ENCODE measurements around the gene FXYD4. TPM values are rescaled to one million over a fixed set of nuclear protein-coding genes. Genes with fewer than 3 reads are reported as not detected.

The FXYD4 gene
- polyA plus RNA-seq, 1 donor (not counting 4 experiments of a cell fraction or from before 2014, with no cell fraction given), result not detected

- Histone ChIP-seq H3K4me3 (ENCODE audit: control insufficient read depth in 2 of 3, extremely low read depth in 1 of 3, insufficient read depth in 2 of 3, low read depth in 1 of 3, low read length in 3 of 3) (no peak overlapping the region), H3K9me1 (ENCODE audit: control insufficient read depth, extremely low read depth, insufficient read depth, low read length) (no peaks in the 10 kb centered on the region), H4K20me1 (ENCODE audit: control insufficient read depth, extremely low read depth, insufficient read depth, low read length) (no peaks in the 10 kb centered on the region), H3K27ac (ENCODE audit: control insufficient read depth, insufficient read depth, low read length) (no peak overlapping the region), H3K9ac (ENCODE audit: control insufficient read depth, extremely low read depth, insufficient read depth, low read length) (no peak overlapping the region), H2AFZ (ENCODE audit: control insufficient read depth, low read length) (no peak overlapping the region), H3K4me2 (ENCODE audit: control insufficient read depth, extremely low read depth, insufficient read depth, low read depth, low read length) (no peak overlapping the region), H3K27me3 (ENCODE audit: control insufficient read depth, extremely low read depth, insufficient read depth, low read length) (no peaks in the 10 kb centered on the region), H3K36me3 (ENCODE audit: control insufficient read depth in 2 of 2, extremely low read depth in 1 of 2, insufficient read depth in 2 of 2, low read length in 2 of 2) (no peaks in the 10 kb centered on the region), H3K4me1 (ENCODE audit: control insufficient read depth, extremely low read depth, insufficient read depth, low read length) (peaks cover 29% of the 10 kb centered on the region), H3K79me2 (ENCODE audit: control insufficient read depth, insufficient read depth, low read length) (no peaks in the 10 kb centered on the region), H3K9me3 (ENCODE audit: control insufficient read depth, low read depth, low read length) (no peaks in the 10 kb centered on the region)
- DNase-seq (ENCODE audit: low read depth, low spot score), result no peak
- FAIRE-seq, result no peak
- dilution Hi-C loops (cut with MboI; ENCODE audit: extremely low pct_ligation_motif_present, low sequenced_read_pairs), result no loop called here
- no peak for TF ChIP-seq EZH2 (IDR thresholded peaks at IDR 0.05; ENCODE audit: low read length)
- no peak for TF ChIP-seq CTCF (optimal IDR thresholded peaks at IDR 0.05 in 1 of 3, IDR thresholded peaks at IDR 0.05 in 1 of 3, conservative IDR thresholded peaks at IDR 0.05 in 1 of 3; ENCODE audit: extremely low read depth in 1 of 3, insufficient read depth in 2 of 3, low read length in 3 of 3)
These were observed 27.4 kb upstream of the FXYD4 start for GRCh38 chr10:43344051-43344450.

GRCh38 chr10:43347997-43348396 lies 23.4 kb upstream of the FXYD4 start:
- H3K9me3 ChIP-seq (ENCODE audit: control insufficient read depth, low read depth, low read length), result no peaks in the 10 kb centered on the region
- FAIRE-seq (peak; percentile 70), DNase-seq (ENCODE audit: low read depth, low spot score) (peak; percentile 81)
- H3K9ac ChIP-seq (ENCODE audit: control insufficient read depth, extremely low read depth, insufficient read depth, low read length), result no peak overlapping the region
- TF ChIP-seq CTCF (optimal IDR thresholded peaks at IDR 0.05 in 1 of 3, IDR thresholded peaks at IDR 0.05 in 1 of 3, conservative IDR thresholded peaks at IDR 0.05 in 1 of 3; ENCODE audit: extremely low read depth in 1 of 3, insufficient read depth in 2 of 3, low read length in 3 of 3), result no peak
- TF ChIP-seq EZH2 (IDR thresholded peaks at IDR 0.05; ENCODE audit: low read length), result no peak
- no peaks in the 10 kb centered on the region for H3K79me2 ChIP-seq (ENCODE audit: control insufficient read depth, insufficient read depth, low read length)
- peak overlapping the region; percentile 83 for H2AFZ ChIP-seq (ENCODE audit: control insufficient read depth, low read length)
- dilution Hi-C loops (cut with MboI; ENCODE audit: extremely low pct_ligation_motif_present, low sequenced_read_pairs), result no loop called here
- peak overlapping the region in 1 of 3 experiments; percentile 40 for H3K4me3 ChIP-seq (ENCODE audit: control insufficient read depth in 2 of 3, extremely low read depth in 1 of 3, insufficient read depth in 2 of 3, low read depth in 1 of 3, low read length in 3 of 3)
- no peak overlapping the region for H3K27ac ChIP-seq (ENCODE audit: control insufficient read depth, insufficient read depth, low read length)
- H4K20me1 ChIP-seq (ENCODE audit: control insufficient read depth, extremely low read depth, insufficient read depth, low read length), result no peaks in the 10 kb centered on the region
- H3K27me3 ChIP-seq (ENCODE audit: control insufficient read depth, extremely low read depth, insufficient read depth, low read length), result no peaks in the 10 kb centered on the region
- H3K4me1 ChIP-seq (ENCODE audit: control insufficient read depth, extremely low read depth, insufficient read depth, low read length), result peaks cover 20% of the 10 kb centered on the region
- H3K4me2 ChIP-seq (ENCODE audit: control insufficient read depth, extremely low read depth, insufficient read depth, low read depth, low read length), result peak overlapping the region; percentile 67
- H3K36me3 ChIP-seq (ENCODE audit: control insufficient read depth in 2 of 2, extremely low read depth in 1 of 2, insufficient read depth in 2 of 2, low read length in 2 of 2), result no peaks in the 10 kb centered on the region
- no peaks in the 10 kb centered on the region for H3K9me1 ChIP-seq (ENCODE audit: control insufficient read depth, extremely low read depth, insufficient read depth, low read length)
